GM12878 (cell line): Measurements from ENCODE around the gene LCAT. TPM values are rescaled to one million over a fixed set of nuclear protein-coding genes. Genes with fewer than 3 reads are reported as not detected.
A peak's percentile ranks its signal among the peaks of the same experiment; 100 is the strongest.

Source experiments
- ETV6 ChIP-seq, 2 experiments: fragments of 450-650 bp in 1 of 2; IDR thresholded peaks in 1 of 2; conservative IDR thresholded peaks in 1 of 2; 2 replicates each; pipeline ENCODE4 v1.6.1; 2014; ENCODE audit warnings: antibody characterized with exemption in 1 of 2, borderline replicate concordance in 1 of 2, low read depth in 1 of 2, mild to moderate bottlenecking in 1 of 2, moderate library complexity in 1 of 2
- FOXM1 ChIP-seq: IDR thresholded peaks from 2 replicates; pipeline ENCODE4 v1.6.1; 2012; ENCODE audit warnings: low read depth, mild to moderate bottlenecking, inconsistent platforms, low read length, moderate library complexity
- HCFC1 ChIP-seq: fragments of 150-350 bp; IDR thresholded peaks from 2 replicates; pipeline ENCODE4 v1.6.1; 2014; ENCODE audit warnings: low read length
- IRF4 ChIP-seq: IDR thresholded peaks from 2 replicates; pipeline ENCODE4 v1.6.1; 2011; ENCODE audit warnings: low read depth, low read length
- KLF5 ChIP-seq: fragments of 450-650 bp; IDR thresholded peaks from 2 replicates; pipeline ENCODE4 v1.6.1; 2014; ENCODE audit warnings: mild to moderate bottlenecking; ENCODE audit not compliant: partially characterized antibody
- MEF2B ChIP-seq: fragments of 450-650 bp; IDR thresholded peaks from 2 replicates; pipeline ENCODE4 v1.6.1; 2018; ENCODE audit warnings: mild to moderate bottlenecking, moderate library complexity; ENCODE audit not compliant: partially characterized antibody, poor library complexity, severe bottlenecking
- MTA3 ChIP-seq: IDR thresholded peaks from 2 replicates; pipeline ENCODE4 v1.6.1; 2012; ENCODE audit warnings: low read length, inconsistent platforms, borderline replicate concordance
- MXI1 ChIP-seq: fragments of 150-350 bp; IDR thresholded peaks from 2 replicates; pipeline ENCODE4 v1.6.1; 2011; ENCODE audit warnings: low read depth, mild to moderate bottlenecking, inconsistent platforms, low read length, improper control_type of control experiment
- NFYA ChIP-seq: IDR thresholded peaks from 2 replicates; pipeline ENCODE4 v1.6.1; 2011; ENCODE audit warnings: low read depth, mild to moderate bottlenecking, low read length, improper control_type of control experiment, borderline replicate concordance
- POLR2AphosphoS2 ChIP-seq: IDR thresholded peaks from 2 replicates; pipeline ENCODE4 v1.6.1; 2011; ENCODE audit warnings: low read depth, mild to moderate bottlenecking, low read length, improper control_type of control experiment, moderate library complexity
- POLR2AphosphoS5 ChIP-seq: IDR thresholded peaks from 2 replicates; pipeline ENCODE4 v1.6.1; 2011; ENCODE audit warnings: mild to moderate bottlenecking, low read length, inconsistent platforms
- SRF ChIP-seq, 2 experiments: IDR thresholded peaks; 2 replicates each; pipeline ENCODE4 v1.6.1; 2011; ENCODE audit warnings: low read depth in 2 of 2, low read length in 2 of 2, mild to moderate bottlenecking in 1 of 2, moderate library complexity in 1 of 2
- STAT3 ChIP-seq: IDR thresholded peaks from 2 replicates; pipeline ENCODE4 v1.6.1; 2011; ENCODE audit warnings: low read depth, low read length, improper control_type of control experiment
- TCF7 ChIP-seq: IDR thresholded peaks from 2 replicates; pipeline ENCODE4 v1.6.1; 2014; ENCODE audit warnings: antibody characterized with exemption, borderline replicate concordance
- ZNF274 ChIP-seq: IDR thresholded peaks from one replicate; pipeline ENCODE4 v1.8.0; 2011; ENCODE audit not compliant: insufficient read length, insufficient read depth
- polyA plus RNA-seq, 11 experiments: library from polyadenylated mRNA; depleted of rRNA in 4 of 11; unstranded in 6 of 11; stranded (reverse) in 5 of 11; fragments of >200 nt; fragmentation: Nextera tagmentation in 4 of 11; fragmentation: Illumina TruSeq in 1 of 11; extraction: Ambion mirVana in 4 of 11; extraction: Trizol in 1 of 11; gene quantifications; 1 replicate in 1 of 11; 2 replicates in 10 of 11; pipeline versions ENCODE4 v1.2.1 to v1.2.3, GENCODE V29; 2011 to 2016; ENCODE audit warnings: inconsistent platforms in 2 of 11, missing spikeins in 2 of 11, low read depth in 1 of 11
- total RNA-seq, 4 experiments: library from RNA; depleted of rRNA in 3 of 4; stranded (reverse); fragments of >200 nt in 3 of 4; fragmentation: Illumina TruSeq in 1 of 4; extraction: Trizol in 1 of 4; gene quantifications; 2 replicates each; pipeline versions ENCODE4 v1.2.1 to v1.2.3, GENCODE V29; 2013 to 2021
- TF ChIP-seq, protein P1 (sequence below): fragments of 450-650 bp; IDR thresholded peaks from 2 replicates; pipeline ENCODE4 v1.6.1; 2018; ENCODE audit warnings: borderline replicate concordance, mild to moderate bottlenecking; ENCODE audit not compliant: partially characterized antibody
- TF ChIP-seq, protein P2 (sequence below): IDR thresholded peaks from 2 replicates; pipeline ENCODE4 v1.6.1; 2012; ENCODE audit warnings: improper control_type of control experiment, low read depth, low read length; ENCODE audit not compliant: insufficient replicate concordance
- TF ChIP-seq, protein P3 (sequence below): fragments of 450-650 bp; IDR thresholded peaks from 2 replicates; pipeline ENCODE4 v1.6.1; 2017; ENCODE audit warnings: mild to moderate bottlenecking, moderate library complexity

The LCAT gene
- total and polyA plus RNA-seq, 10 of the 15 experiments (the other 5 are each of a cell fraction or from before 2014, with no cell fraction given) = 0.61 to 11.7 (median 3.3) TPM

DNA sequence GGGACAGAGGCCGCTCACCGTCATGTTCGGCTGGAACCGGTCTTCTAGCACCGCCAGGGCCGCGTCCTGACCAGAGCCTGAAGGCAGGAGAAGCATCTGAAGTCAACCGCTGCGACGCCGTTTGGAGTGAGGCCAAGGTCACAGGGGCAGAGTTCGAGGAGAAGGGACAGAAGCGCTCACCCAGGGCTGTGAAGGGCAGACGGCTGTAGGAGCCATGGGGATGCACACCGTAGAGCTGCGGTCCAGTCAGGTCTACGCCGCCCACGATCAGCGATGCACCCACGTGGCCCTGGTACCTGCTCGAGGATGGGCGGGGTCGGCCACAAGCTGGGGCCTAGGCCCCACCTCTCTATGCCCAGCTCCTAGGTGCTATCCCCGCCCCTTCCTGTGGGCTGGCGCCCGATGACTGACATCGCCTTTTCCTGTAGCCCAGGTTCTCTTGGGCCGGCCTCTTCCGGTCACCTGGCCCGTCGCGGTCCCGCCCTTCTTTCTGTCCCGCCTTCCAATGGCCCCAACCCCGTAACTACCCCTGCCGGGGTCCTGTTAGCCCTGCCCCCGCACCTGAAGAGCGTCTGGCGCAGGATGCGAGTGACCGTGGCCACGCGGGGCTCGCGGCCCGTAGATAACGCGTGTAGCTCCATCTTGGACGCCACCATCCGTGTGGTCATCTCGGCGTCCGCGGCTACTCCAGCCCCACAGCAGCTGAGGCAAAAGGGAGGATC is 8.4 kb downstream of the LCAT start (continued):
- TF ChIP-seq ZNF274 (no peak), SRF (IDR thresholded peaks at IDR 0.05; ENCODE audit: low read depth in 2 of 2, low read length in 2 of 2) (peak in 1 of 2 experiments; percentile 32; a peak in 1 of 4 replicates), KLF5 (no peak), MXI1 (peak; percentile 94), FOXM1 (no peak), TCF7 (no peak), STAT3 (no peak), MEF2B (peak; percentile 10), NFYA (no peak), IRF4 (no peak; the same call in 1 of the 2 replicates), POLR2AphosphoS2 (peak; percentile 94), ETV6 (conservative IDR thresholded peaks at IDR 0.05 in 1 of 2, IDR thresholded peaks at IDR 0.05 in 1 of 2; ENCODE audit: borderline replicate concordance in 1 of 2, low read depth in 1 of 2) (no peak), MTA3 (no peak), POLR2AphosphoS5 (peak; percentile 85), HCFC1 (peak; percentile 37; the same call in 1 of the 2 replicates)
- TF ChIP-seq, protein P1, sequence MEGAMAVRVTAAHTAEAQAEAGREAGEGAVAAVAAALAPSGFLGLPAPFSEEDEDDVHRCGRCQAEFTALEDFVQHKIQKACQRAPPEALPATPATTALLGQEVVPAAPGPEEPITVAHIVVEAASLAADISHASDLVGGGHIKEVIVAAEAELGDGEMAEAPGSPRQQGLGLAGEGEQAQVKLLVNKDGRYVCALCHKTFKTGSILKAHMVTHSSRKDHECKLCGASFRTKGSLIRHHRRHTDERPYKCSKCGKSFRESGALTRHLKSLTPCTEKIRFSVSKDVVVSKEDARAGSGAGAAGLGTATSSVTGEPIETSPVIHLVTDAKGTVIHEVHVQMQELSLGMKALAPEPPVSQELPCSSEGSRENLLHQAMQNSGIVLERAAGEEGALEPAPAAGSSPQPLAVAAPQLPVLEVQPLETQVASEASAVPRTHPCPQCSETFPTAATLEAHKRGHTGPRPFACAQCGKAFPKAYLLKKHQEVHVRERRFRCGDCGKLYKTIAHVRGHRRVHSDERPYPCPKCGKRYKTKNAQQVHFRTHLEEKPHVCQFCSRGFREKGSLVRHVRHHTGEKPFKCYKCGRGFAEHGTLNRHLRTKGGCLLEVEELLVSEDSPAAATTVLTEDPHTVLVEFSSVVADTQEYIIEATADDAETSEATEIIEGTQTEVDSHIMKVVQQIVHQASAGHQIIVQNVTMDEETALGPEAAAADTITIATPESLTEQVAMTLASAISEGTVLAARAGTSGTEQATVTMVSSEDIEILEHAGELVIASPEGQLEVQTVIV = peak; percentile 62
- TF ChIP-seq, protein P2, sequence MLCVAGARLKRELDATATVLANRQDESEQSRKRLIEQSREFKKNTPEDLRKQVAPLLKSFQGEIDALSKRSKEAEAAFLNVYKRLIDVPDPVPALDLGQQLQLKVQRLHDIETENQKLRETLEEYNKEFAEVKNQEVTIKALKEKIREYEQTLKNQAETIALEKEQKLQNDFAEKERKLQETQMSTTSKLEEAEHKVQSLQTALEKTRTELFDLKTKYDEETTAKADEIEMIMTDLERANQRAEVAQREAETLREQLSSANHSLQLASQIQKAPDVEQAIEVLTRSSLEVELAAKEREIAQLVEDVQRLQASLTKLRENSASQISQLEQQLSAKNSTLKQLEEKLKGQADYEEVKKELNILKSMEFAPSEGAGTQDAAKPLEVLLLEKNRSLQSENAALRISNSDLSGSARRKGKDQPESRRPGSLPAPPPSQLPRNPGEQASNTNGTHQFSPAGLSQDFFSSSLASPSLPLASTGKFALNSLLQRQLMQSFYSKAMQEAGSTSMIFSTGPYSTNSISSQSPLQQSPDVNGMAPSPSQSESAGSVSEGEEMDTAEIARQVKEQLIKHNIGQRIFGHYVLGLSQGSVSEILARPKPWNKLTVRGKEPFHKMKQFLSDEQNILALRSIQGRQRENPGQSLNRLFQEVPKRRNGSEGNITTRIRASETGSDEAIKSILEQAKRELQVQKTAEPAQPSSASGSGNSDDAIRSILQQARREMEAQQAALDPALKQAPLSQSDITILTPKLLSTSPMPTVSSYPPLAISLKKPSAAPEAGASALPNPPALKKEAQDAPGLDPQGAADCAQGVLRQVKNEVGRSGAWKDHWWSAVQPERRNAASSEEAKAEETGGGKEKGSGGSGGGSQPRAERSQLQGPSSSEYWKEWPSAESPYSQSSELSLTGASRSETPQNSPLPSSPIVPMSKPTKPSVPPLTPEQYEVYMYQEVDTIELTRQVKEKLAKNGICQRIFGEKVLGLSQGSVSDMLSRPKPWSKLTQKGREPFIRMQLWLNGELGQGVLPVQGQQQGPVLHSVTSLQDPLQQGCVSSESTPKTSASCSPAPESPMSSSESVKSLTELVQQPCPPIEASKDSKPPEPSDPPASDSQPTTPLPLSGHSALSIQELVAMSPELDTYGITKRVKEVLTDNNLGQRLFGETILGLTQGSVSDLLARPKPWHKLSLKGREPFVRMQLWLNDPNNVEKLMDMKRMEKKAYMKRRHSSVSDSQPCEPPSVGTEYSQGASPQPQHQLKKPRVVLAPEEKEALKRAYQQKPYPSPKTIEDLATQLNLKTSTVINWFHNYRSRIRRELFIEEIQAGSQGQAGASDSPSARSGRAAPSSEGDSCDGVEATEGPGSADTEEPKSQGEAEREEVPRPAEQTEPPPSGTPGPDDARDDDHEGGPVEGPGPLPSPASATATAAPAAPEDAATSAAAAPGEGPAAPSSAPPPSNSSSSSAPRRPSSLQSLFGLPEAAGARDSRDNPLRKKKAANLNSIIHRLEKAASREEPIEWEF = no peak
- TF ChIP-seq, protein P3, sequence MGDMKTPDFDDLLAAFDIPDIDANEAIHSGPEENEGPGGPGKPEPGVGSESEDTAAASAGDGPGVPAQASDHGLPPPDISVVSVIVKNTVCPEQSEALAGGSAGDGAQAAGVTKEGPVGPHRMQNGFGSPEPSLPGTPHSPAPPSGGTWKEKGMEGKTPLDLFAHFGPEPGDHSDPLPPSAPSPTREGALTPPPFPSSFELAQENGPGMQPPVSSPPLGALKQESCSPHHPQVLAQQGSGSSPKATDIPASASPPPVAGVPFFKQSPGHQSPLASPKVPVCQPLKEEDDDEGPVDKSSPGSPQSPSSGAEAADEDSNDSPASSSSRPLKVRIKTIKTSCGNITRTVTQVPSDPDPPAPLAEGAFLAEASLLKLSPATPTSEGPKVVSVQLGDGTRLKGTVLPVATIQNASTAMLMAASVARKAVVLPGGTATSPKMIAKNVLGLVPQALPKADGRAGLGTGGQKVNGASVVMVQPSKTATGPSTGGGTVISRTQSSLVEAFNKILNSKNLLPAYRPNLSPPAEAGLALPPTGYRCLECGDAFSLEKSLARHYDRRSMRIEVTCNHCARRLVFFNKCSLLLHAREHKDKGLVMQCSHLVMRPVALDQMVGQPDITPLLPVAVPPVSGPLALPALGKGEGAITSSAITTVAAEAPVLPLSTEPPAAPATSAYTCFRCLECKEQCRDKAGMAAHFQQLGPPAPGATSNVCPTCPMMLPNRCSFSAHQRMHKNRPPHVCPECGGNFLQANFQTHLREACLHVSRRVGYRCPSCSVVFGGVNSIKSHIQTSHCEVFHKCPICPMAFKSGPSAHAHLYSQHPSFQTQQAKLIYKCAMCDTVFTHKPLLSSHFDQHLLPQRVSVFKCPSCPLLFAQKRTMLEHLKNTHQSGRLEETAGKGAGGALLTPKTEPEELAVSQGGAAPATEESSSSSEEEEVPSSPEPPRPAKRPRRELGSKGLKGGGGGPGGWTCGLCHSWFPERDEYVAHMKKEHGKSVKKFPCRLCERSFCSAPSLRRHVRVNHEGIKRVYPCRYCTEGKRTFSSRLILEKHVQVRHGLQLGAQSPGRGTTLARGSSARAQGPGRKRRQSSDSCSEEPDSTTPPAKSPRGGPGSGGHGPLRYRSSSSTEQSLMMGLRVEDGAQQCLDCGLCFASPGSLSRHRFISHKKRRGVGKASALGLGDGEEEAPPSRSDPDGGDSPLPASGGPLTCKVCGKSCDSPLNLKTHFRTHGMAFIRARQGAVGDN = no peak
